ENCODE measurements around the gene AJAP1. TPM values are rescaled to one million over a fixed set of nuclear protein-coding genes. Genes with fewer than 3 reads are reported as not detected.

AJAP1 gene
- polyA plus RNA-seq, 1 donor from 2014 or later: 7.9 TPM

GRCh38 chr1:4786055-4786454, 131.6 kb downstream of the AJAP1 start:
- TF ChIP-seq RAD21 (conservative IDR thresholded peaks at IDR 0.05): no peak
- TF ChIP-seq EZH2 (IDR thresholded peaks at IDR 0.05; ENCODE audit: borderline replicate concordance, insufficient read depth, low read length, poor library complexity, severe bottlenecking): no peak
- TF ChIP-seq, protein P1, sequence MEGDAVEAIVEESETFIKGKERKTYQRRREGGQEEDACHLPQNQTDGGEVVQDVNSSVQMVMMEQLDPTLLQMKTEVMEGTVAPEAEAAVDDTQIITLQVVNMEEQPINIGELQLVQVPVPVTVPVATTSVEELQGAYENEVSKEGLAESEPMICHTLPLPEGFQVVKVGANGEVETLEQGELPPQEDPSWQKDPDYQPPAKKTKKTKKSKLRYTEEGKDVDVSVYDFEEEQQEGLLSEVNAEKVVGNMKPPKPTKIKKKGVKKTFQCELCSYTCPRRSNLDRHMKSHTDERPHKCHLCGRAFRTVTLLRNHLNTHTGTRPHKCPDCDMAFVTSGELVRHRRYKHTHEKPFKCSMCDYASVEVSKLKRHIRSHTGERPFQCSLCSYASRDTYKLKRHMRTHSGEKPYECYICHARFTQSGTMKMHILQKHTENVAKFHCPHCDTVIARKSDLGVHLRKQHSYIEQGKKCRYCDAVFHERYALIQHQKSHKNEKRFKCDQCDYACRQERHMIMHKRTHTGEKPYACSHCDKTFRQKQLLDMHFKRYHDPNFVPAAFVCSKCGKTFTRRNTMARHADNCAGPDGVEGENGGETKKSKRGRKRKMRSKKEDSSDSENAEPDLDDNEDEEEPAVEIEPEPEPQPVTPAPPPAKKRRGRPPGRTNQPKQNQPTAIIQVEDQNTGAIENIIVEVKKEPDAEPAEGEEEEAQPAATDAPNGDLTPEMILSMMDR (IDR thresholded peaks at IDR 0.05; ENCODE audit: poor library complexity, severe bottlenecking): no peak
- no peak for TF ChIP-seq SMC3 (conservative IDR thresholded peaks at IDR 0.05; ENCODE audit: poor library complexity)
- TF ChIP-seq, protein P2, sequence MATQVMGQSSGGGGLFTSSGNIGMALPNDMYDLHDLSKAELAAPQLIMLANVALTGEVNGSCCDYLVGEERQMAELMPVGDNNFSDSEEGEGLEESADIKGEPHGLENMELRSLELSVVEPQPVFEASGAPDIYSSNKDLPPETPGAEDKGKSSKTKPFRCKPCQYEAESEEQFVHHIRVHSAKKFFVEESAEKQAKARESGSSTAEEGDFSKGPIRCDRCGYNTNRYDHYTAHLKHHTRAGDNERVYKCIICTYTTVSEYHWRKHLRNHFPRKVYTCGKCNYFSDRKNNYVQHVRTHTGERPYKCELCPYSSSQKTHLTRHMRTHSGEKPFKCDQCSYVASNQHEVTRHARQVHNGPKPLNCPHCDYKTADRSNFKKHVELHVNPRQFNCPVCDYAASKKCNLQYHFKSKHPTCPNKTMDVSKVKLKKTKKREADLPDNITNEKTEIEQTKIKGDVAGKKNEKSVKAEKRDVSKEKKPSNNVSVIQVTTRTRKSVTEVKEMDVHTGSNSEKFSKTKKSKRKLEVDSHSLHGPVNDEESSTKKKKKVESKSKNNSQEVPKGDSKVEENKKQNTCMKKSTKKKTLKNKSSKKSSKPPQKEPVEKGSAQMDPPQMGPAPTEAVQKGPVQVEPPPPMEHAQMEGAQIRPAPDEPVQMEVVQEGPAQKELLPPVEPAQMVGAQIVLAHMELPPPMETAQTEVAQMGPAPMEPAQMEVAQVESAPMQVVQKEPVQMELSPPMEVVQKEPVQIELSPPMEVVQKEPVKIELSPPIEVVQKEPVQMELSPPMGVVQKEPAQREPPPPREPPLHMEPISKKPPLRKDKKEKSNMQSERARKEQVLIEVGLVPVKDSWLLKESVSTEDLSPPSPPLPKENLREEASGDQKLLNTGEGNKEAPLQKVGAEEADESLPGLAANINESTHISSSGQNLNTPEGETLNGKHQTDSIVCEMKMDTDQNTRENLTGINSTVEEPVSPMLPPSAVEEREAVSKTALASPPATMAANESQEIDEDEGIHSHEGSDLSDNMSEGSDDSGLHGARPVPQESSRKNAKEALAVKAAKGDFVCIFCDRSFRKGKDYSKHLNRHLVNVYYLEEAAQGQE (IDR thresholded peaks at IDR 0.05; ENCODE audit: borderline replicate concordance): no peak
- H3K9me2 ChIP-seq (ENCODE audit: insufficient read depth, low read length): no peaks in the 10 kb centered on the region
- no peaks in the 10 kb centered on the region for H4K20me1 ChIP-seq (ENCODE audit: insufficient read depth)
- no peak overlapping the region for H3K9ac ChIP-seq (ENCODE audit: low read length)
- no peak overlapping the region for H3K4me3 ChIP-seq (ENCODE audit: low read length)
- H3K4me2 ChIP-seq (ENCODE audit: low read length): no peak overlapping the region
- H3F3A ChIP-seq (ENCODE audit: insufficient read depth, low read length, poor library complexity, severe bottlenecking): no peaks in the 10 kb centered on the region
- H3K79me2 ChIP-seq (replicated peaks; ENCODE audit: insufficient read depth, low read length): no peaks in the 10 kb centered on the region
- no peaks in the 10 kb centered on the region for H3K27me3 ChIP-seq (ENCODE audit: insufficient read depth, low read depth, low read length)
- H3K36me3 ChIP-seq (ENCODE audit: insufficient read depth, low read length): no peaks in the 10 kb centered on the region
- H3K27ac ChIP-seq (ENCODE audit: low read length): no peak overlapping the region
- H2AFZ ChIP-seq (ENCODE audit: low read depth, low read length): no peak overlapping the region
- H3K9me3 ChIP-seq (ENCODE audit: low read length): no peaks in the 10 kb centered on the region

DNA sequence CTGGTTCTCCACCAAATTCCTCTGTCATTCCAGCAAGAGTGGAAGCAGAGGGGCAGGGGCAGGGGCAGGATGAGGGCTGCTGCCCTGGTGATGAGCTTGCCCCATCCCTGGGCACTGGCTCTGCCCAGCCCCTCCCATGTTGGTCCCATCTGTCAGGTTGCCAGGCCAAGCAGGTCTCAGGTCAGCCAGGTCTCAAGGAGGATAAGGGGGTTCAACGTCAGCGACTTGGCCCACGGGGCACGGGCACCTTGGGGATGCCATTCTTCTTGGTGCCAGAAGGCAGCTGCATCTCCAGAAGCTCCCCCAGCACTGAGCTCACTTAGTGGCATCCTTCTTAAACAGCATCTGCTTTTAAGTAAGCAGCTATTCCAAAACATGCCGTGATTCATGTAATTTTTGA, 133.1 kb downstream of the AJAP1 start:
- Histone ChIP-seq H3K27ac (ENCODE audit: low read length) (no peak overlapping the region), H3K27me3 (ENCODE audit: insufficient read depth, low read depth, low read length) (no peaks in the 10 kb centered on the region), H3K9me3 (ENCODE audit: low read length) (no peaks in the 10 kb centered on the region), H3K4me2 (ENCODE audit: low read length) (no peak overlapping the region), H3K79me2 (replicated peaks; ENCODE audit: insufficient read depth, low read length) (no peaks in the 10 kb centered on the region), H3K36me3 (ENCODE audit: insufficient read depth, low read length) (no peaks in the 10 kb centered on the region), H3F3A (ENCODE audit: insufficient read depth, low read length, poor library complexity, severe bottlenecking) (no peaks in the 10 kb centered on the region), H4K20me1 (ENCODE audit: insufficient read depth) (no peaks in the 10 kb centered on the region), H3K9me2 (ENCODE audit: insufficient read depth, low read length) (no peaks in the 10 kb centered on the region), H3K9ac (ENCODE audit: low read length) (no peak overlapping the region), H3K4me3 (ENCODE audit: low read length) (no peak overlapping the region), H2AFZ (ENCODE audit: low read depth, low read length) (no peak overlapping the region)
- TF ChIP-seq, protein P2 (IDR thresholded peaks at IDR 0.05; ENCODE audit: borderline replicate concordance): no peak
- TF ChIP-seq RAD21 (conservative IDR thresholded peaks at IDR 0.05): no peak
- TF ChIP-seq EZH2 (IDR thresholded peaks at IDR 0.05; ENCODE audit: borderline replicate concordance, insufficient read depth, low read length, poor library complexity, severe bottlenecking): no peak
- TF ChIP-seq EP300 (conservative IDR thresholded peaks at IDR 0.05; ENCODE audit: poor library complexity, severe bottlenecking): no peak
- no peak for TF ChIP-seq POLR2AphosphoS5 (IDR thresholded peaks at IDR 0.05)
- no peak for TF ChIP-seq TAF1 (IDR thresholded peaks at IDR 0.05; ENCODE audit: low read depth)
- TF ChIP-seq, protein P1 (IDR thresholded peaks at IDR 0.05; ENCODE audit: poor library complexity, severe bottlenecking): no peak
- TF ChIP-seq SMC3 (conservative IDR thresholded peaks at IDR 0.05; ENCODE audit: poor library complexity): no peak

All from neural cell (in vitro differentiated cells).